Liver (tissue), 9 donors: ENCODE measurements around the gene RING1. TPM values are rescaled to one million over a fixed set of nuclear protein-coding genes. Genes with fewer than 3 reads are reported as not detected.

Experiments
- DNase-seq: peaks from one replicate; pipeline ENCODE4 v3.0.0-alpha.2; 2017; ENCODE audit warnings: low spot score
- H3K27ac ChIP-seq, 2 donors: one replicate each; pipeline ENCODE4 v1.7.0; 2013; ENCODE audit warnings: inconsistent platforms in 2 of 2, low read length in 2 of 2, control low read depth in 1 of 2, low read depth in 1 of 2, mild to moderate bottlenecking in 1 of 2
- H3K27me3 ChIP-seq, 4 donors: one replicate each; pipeline versions ENCODE4 v1.6.1 to v1.7.0; 2013; ENCODE audit warnings: low read length in 3 of 4, inconsistent platforms in 1 of 4, mild to moderate bottlenecking in 1 of 4, moderate library complexity in 1 of 4; ENCODE audit not compliant: control insufficient read depth in 4 of 4, insufficient read depth in 4 of 4
- H3K36me3 ChIP-seq, 4 donors: one replicate each; pipeline versions ENCODE4 v1.6.1 to v1.7.0; 2013; ENCODE audit warnings: low read length in 3 of 4, mild to moderate bottlenecking in 3 of 4, low read depth in 1 of 4, moderate library complexity in 1 of 4; ENCODE audit not compliant: control insufficient read depth in 4 of 4, insufficient read depth in 3 of 4
- H3K4me1 ChIP-seq, 4 donors: one replicate each; pipeline versions ENCODE4 v1.6.1 to v1.7.0; 2013; ENCODE audit warnings: low read length in 3 of 4, mild to moderate bottlenecking in 3 of 4, moderate library complexity in 1 of 4; ENCODE audit not compliant: control insufficient read depth in 4 of 4, insufficient read depth in 4 of 4
- H3K4me3 ChIP-seq, 3 donors: one replicate each; pipeline versions ENCODE4 v1.6.1 to v1.7.0; 2013; ENCODE audit warnings: low read length in 3 of 3, control low read depth in 1 of 3, low read depth in 1 of 3, mild to moderate bottlenecking in 1 of 3
- H3K9ac ChIP-seq, 2 donors: one replicate each; pipeline ENCODE4 v1.7.0; 2013; ENCODE audit warnings: low read length in 2 of 2, mild to moderate bottlenecking in 2 of 2, moderate library complexity in 2 of 2, control low read depth in 1 of 2, low read depth in 1 of 2
- H3K9me3 ChIP-seq, 4 donors: one replicate each; pipeline versions ENCODE4 v1.6.1 to v1.7.0; 2013; ENCODE audit warnings: low read length in 3 of 4; ENCODE audit not compliant: control insufficient read depth in 4 of 4
- CTCF ChIP-seq: fragments of 150-350 bp; IDR thresholded peaks from 2 replicates; pipeline ENCODE4 v1.5.1; 2017; ENCODE audit warnings: improper control_type of control experiment, low read depth, low read length; ENCODE audit not compliant: missing input control
- EGR1 ChIP-seq, 2 donors: IDR thresholded peaks; 2 replicates each; pipeline ENCODE4 v1.6.1; 2016 to 2018; ENCODE audit warnings: antibody characterized with exemption in 2 of 2, low read depth in 2 of 2
- GABPA ChIP-seq, 2 donors: IDR thresholded peaks in 1 of 2; conservative IDR thresholded peaks in 1 of 2; 2 replicates each; pipeline ENCODE4 v1.6.1; 2016; ENCODE audit warnings: antibody characterized with exemption in 2 of 2, mild to moderate bottlenecking in 1 of 2, moderate library complexity in 1 of 2
- JUND ChIP-seq, 2 donors: IDR thresholded peaks; 2 replicates each; pipeline ENCODE4 v1.6.1; 2016; ENCODE audit warnings: antibody characterized with exemption in 2 of 2
- NR2F2 ChIP-seq: IDR thresholded peaks from 2 replicates; pipeline ENCODE4 v1.6.1; 2016; ENCODE audit warnings: antibody characterized with exemption
- RAD21 ChIP-seq, 2 donors: IDR thresholded peaks; 2 replicates each; pipeline ENCODE4 v1.6.1; 2016; ENCODE audit warnings: antibody characterized with exemption in 2 of 2, mild to moderate bottlenecking in 2 of 2
- RXRA ChIP-seq, 2 donors: IDR thresholded peaks; 2 replicates each; pipeline ENCODE4 v1.6.1; 2017 to 2018; ENCODE audit warnings: antibody characterized with exemption in 2 of 2, mild to moderate bottlenecking in 1 of 2
- SP1 ChIP-seq: IDR thresholded peaks from 2 replicates; pipeline ENCODE4 v1.6.1; 2018; ENCODE audit warnings: antibody characterized with exemption, mild to moderate bottlenecking
- WGBS: extraction: QIAGEN DNeasy Blood & Tissue Kit; methylation state at CpG from one replicate; pipeline ENCODE4 v1.1.7; 2013; 5-methylcytosine and 5-hydroxymethylcytosine counted together
- polyA plus RNA-seq, 2 donors: library from polyadenylated mRNA; stranded (reverse) in 1 of 2; unstranded in 1 of 2; fragments of 200-250 nt in 1 of 2; fragments of >200 nt in 1 of 2; fragmentation: Nextera tagmentation in 1 of 2; extraction: Ambion mirVana in 1 of 2; gene quantifications; one replicate each; pipeline versions ENCODE4 v1.2.1 to v1.2.3, GENCODE V29; 2013 to 2015
- total RNA-seq, 2 donors: library from RNA; depleted of rRNA; stranded (reverse); fragments of >200 nt; gene quantifications; one replicate each; pipeline ENCODE4 v1.2.3, GENCODE V29; 2014
- TF ChIP-seq, protein P1 (sequence below): IDR thresholded peaks from 2 replicates; pipeline ENCODE4 v1.6.1; 2016; ENCODE audit warnings: antibody characterized with exemption, mild to moderate bottlenecking
- donor health status: healthy.
- donor health status: healthy.
- donor health status: healthy.
- donor health status: healthy.
- donor health status: healthy.

RING1 gene
- total and polyA plus RNA-seq, 4 donors: 4.4 to 19.7 (median 14.9) TPM

GRCh38 chr6:33160728-33161344 is 47.5 kb upstream of the RING1 start:
- no peaks in the 10 kb centered on the region for H3K36me3 ChIP-seq
- H3K4me3 ChIP-seq: no peak overlapping the region
- H3K27me3 ChIP-seq: no peaks in the 10 kb centered on the region
- H3K4me1 ChIP-seq: peaks cover 1 to 15% (median 9%) of the 10 kb centered on the region in 4 donors
- DNase-seq: peak; percentile 41
- no peaks in the 10 kb centered on the region for H3K9me3 ChIP-seq
- TF ChIP-seq, protein P1, sequence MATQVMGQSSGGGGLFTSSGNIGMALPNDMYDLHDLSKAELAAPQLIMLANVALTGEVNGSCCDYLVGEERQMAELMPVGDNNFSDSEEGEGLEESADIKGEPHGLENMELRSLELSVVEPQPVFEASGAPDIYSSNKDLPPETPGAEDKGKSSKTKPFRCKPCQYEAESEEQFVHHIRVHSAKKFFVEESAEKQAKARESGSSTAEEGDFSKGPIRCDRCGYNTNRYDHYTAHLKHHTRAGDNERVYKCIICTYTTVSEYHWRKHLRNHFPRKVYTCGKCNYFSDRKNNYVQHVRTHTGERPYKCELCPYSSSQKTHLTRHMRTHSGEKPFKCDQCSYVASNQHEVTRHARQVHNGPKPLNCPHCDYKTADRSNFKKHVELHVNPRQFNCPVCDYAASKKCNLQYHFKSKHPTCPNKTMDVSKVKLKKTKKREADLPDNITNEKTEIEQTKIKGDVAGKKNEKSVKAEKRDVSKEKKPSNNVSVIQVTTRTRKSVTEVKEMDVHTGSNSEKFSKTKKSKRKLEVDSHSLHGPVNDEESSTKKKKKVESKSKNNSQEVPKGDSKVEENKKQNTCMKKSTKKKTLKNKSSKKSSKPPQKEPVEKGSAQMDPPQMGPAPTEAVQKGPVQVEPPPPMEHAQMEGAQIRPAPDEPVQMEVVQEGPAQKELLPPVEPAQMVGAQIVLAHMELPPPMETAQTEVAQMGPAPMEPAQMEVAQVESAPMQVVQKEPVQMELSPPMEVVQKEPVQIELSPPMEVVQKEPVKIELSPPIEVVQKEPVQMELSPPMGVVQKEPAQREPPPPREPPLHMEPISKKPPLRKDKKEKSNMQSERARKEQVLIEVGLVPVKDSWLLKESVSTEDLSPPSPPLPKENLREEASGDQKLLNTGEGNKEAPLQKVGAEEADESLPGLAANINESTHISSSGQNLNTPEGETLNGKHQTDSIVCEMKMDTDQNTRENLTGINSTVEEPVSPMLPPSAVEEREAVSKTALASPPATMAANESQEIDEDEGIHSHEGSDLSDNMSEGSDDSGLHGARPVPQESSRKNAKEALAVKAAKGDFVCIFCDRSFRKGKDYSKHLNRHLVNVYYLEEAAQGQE: peak; percentile 7
- TF ChIP-seq JUND (IDR thresholded peaks at IDR 0.05) (no peak), NR2F2 (no peak), SP1 (no peak)
- H3K9ac ChIP-seq: no peak overlapping the region
- 47% methylated on average over 13 of the region's 13 CpGs for WGBS
- no peak overlapping the region for H3K27ac ChIP-seq

GRCh38 chr6:33161354-33162331 is 46.7 kb upstream of the RING1 start:
- no peaks in the 10 kb centered on the region for H3K36me3 ChIP-seq
- peak; percentile 82 for DNase-seq
- peak overlapping the region; percentile 46 to 56 (median 55) for H3K4me3 ChIP-seq
- TF ChIP-seq GABPA (IDR thresholded peaks at IDR 0.05 in 1 of 2, conservative IDR thresholded peaks at IDR 0.05 in 1 of 2): no peak
- TF ChIP-seq RXRA (IDR thresholded peaks at IDR 0.05): peak in 1 of 2 donors; percentile 33
- peak; percentile 86 for TF ChIP-seq CTCF
- TF ChIP-seq RAD21 (IDR thresholded peaks at IDR 0.05): peak; percentile 80 to 86
- TF ChIP-seq EGR1 (IDR thresholded peaks at IDR 0.05; ENCODE audit: low read depth in 2 of 2): no peak
- TF ChIP-seq, protein P1: peak; percentile 4
- H3K27me3 ChIP-seq: no peaks in the 10 kb centered on the region
- no peaks in the 10 kb centered on the region for H3K9me3 ChIP-seq
- no peak overlapping the region for H3K9ac ChIP-seq
- peak overlapping the region; percentile 21 to 47 for H3K27ac ChIP-seq
- peaks cover 1 to 15% (median 9%) of the 10 kb centered on the region in 4 donors for H3K4me1 ChIP-seq
- WGBS: 7% methylated on average over 58 of the region's 58 CpGs
